Anterior cingulate cortex (tissue), 58 donors: ENCODE results near the gene RPIA.
A peak's percentile ranks its signal among the peaks of the same experiment; 100 is the strongest.
"Not testable (repeated sequence)": the region's sequence is repeated elsewhere in the genome, so short reads cannot be mapped to it uniquely, and the experiment has no call there.

Source experiments
- DNase-seq, 58 donors: peaks; one replicate each; lab custom pipeline; 2025; lab: John Stamatoyannopoulos, UW

The RPIA gene

DNA sequence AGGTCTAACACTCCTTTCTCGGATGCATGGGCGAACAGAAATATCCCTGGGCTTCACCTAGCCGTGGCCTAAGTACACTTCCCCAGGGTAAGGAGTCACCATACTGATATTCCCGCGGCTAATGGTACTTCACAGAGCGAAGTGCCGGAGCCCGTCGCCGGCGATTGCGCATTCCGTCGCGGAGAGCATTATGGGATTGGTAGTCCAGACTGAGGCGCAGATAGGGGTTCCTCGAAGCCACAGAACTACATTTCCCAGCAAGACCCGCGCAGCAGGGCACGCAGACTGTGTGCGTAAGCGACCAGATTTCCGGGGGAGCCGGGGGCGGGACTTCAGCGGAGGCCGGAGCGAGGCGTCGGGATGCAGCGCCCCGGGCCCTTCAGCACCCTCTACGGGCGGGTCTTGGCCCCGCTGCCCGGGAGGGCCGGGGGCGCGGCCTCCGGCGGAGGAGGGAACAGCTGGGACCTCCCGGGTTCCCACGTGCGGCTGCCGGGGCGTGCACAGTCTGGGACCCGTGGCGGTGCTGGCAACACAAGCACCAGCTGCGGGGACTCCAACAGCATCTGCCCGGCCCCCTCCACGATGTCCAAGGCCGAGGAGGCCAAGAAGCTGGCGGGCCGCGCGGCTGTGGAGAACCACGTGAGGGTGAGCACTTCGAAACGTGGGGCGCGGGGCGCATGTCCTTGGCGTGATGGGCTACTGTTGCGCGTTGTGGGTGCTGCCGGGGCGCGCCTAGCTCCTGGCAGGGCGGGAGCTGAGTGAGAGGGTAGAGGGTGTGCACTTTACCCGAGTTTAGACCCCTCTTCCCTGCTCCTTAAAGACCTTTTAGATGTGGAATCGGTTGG is at the start of gene RPIA:
RPIA (plus strand) TSS at position 335 of the 845 bp plus-strand sequence; CDS start at position 361, 26 bp downstream.
- peak; percentile 59 to 99 (median 97) for DNase-seq

- no peak for DNase-seq
Measured at GRCh38 chr2:88642278-88642677, 49.2 kb upstream of the RPIA start.

- DNase-seq, result not testable (repeated sequence)
Measured at GRCh38 chr2:88645291-88645882, 46.1 kb upstream of the RPIA start.

- no peak for DNase-seq
Measured at GRCh38 chr2:88651646-88652045, 39.8 kb upstream of the RPIA start.

DNA sequence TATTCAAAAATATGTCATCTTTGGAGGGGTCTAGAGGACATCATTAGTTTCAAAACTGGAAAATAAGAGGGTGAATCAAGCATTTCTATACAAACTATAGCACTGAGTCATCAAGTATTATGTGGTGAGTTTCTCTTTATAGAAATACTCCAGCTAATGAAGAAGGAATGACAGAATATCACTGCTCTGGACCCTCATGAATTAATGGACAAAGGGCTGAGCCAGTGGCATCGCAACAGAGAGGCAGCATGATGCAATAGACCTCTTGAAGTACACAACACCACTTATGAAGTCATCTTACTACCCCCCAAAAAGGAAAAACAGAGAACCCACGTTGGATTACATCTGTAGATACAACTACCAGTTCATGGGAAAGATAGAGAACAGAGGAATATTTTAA is 36.8 kb upstream of the RPIA start:
- no peak for DNase-seq

DNA sequence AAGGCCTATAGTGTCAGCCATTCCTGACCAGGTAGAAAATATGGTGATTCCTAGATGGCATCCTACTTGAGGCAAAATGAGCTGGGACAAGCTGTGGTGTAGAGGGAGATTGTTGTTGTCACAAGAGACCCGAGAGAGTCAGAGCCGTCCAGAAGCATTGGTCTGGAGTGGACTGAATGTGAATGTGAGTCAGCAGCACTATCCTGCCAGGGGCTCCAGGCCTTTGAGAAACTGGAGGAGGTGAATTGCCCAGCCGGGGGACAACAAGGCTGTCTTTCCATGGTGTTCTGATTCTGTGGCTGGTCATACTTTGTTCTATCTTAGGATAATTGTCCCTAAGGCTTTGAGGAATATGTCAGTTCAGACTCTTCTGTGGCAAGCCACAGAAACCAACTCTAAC is 34.8 kb upstream of the RPIA start:
- DNase-seq, result no peak

DNA sequence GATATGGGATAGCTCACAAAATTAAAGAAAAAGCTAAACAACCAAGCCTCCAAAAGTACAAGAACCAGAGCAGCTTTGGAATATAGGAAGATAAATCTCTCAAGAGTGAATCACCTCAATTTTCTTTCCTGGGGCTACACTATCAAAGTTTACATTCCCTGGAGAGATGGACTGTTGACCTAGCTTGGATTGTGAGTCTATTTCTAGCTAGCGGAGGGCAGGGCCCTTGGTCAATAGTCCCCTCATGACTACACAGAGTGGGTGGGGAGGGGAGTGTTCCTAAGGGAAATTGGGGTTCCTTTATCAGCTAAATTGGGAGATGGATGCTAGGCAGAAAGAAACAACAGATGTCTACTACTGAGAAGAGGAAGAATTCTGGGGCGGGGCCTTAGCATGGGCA is 34.3 kb upstream of the RPIA start:
- no peak for DNase-seq

GRCh38 chr2:88658326-88658725 is 33.1 kb upstream of the RPIA start:
- no peak for DNase-seq

- no peak for DNase-seq
Measured at GRCh38 chr2:88658881-88659537, 32.5 kb upstream of the RPIA start.

- DNase-seq, result no peak
Measured at GRCh38 chr2:88659538-88659915, 31.9 kb upstream of the RPIA start.

DNA sequence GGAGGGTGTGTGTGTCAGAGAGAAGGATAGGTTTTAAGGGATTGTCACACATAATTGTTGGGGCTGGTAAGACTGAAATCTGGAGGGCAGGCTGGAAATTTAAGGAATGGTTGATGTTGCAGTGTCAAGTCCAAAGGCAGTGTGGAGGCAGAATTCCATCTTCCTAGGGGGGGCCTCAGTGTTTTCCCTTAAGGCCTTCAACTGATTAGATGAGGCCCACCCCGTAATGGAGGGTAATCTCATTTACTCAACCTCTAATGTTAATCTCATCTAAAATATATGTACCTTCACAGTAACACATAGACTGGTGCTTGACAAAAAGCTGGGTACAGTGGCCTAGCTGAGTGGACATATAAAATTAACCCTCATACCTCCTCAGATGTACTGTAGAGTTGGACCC is 30.9 kb upstream of the RPIA start:
- DNase-seq, result no peak

GRCh38 chr2:88666576-88666975 is 24.9 kb upstream of the RPIA start:
- no peak for DNase-seq

DNA sequence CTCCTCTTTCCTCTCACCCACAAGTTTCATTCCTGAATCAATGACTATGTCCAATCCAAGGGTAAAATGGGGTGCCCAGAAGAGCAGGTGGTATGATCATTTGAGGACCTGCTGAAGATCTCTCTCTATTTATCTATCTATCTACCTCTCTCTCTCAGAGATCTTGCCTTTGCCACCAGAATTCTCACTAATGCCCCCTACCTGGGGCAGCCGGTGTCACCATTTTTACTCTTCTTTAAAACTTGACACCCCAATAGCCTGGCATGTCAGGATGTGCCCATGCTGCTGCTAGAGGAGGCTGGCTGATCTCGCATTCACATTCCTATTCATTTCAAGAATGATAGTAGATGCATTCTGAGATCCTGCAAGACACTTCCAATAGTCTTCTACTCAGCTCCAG is 24.3 kb upstream of the RPIA start:
- no peak for DNase-seq

GRCh38 chr2:88668862-88669261 is 22.6 kb upstream of the RPIA start:
- DNase-seq, result no peak

DNA sequence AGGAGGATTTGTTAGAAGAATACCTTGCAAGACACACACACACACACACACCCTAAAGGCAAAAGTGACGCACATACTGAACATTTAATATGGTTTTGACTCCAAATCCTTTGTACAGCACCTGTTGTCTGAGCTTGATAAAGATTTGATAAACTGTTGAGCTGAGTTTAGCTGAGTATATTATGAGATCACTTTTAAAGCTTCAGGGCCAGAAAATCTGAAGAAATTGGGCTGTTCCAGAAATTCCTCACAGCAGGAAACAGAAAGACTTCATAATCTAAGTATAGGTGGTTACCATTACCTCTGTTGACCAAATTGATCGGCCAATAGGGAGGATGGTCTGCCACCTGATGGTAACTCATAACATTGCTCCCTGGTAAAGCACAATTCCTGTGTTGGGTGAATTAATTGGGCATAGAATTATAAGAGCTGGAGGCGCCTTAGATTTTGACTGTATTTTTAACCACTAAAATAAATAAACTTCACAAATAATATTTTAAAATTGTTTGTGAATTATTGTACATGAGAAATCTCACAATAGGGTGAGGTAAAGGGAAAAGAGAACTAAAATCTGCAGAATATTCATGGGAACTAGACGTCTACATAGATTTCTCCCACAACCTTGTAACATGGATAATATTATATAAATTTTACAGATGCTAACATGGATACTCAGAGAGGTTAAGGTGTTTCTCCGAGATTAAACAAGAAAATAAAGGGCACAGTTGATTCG is 21.8 kb upstream of the RPIA start:
- peak in 5 of 58 donors; percentile 1 to 11 (median 3) for DNase-seq

- peak in 4 of 58 donors; percentile 1 to 15 (median 6) for DNase-seq
Measured at GRCh38 chr2:88671786-88672427, 19.6 kb upstream of the RPIA start.

DNA sequence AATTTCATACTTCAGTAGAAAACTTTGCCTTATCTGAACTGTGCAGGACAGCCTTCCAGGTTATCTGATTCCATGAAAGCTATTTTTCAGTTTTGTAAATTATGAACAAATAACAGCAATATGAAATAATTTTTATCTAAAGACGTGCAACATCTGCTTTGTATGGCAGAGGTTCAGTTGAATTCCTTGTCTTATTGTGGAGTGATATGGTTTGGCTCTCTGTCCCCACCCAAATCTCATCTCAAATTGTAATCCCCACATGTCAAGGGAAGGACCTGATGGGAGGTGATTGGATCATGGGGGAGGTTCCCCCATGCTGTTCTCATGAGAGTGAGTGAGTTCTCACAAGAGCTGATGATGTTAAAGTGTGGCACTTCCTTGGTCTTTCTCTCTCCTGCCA is 18.1 kb upstream of the RPIA start:
- DNase-seq, result no peak

DNA sequence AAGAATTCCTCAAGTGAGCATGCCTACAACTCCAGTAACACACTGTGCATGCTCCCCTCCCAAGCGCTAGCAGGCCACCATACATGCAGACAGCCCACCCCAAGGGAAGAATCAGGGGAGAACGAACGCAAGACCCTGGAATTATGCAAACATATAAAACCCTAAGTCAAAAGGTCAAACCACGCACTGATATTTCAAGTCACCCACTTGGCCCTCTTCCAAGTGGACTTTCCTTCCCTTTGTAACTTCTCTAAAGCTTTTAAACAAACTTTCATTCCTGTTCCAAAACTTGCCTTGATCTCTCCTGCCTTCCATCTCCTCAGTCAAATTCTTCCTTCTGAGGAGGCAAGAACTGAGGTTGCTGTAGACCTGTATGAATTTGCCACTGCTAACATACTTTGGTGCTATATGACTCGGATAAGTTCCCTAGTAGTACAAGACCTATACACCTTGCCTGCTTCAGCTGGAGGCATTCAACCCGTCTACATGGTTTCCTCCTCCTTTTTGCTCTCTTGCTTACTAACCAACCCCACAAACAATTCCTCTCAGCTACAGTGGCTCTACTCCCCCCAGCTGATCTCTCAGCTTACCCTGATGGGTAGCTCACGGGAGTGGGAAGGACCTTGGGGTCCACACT is 11.1 kb upstream of the RPIA start:
- DNase-seq, result no peak

DNA sequence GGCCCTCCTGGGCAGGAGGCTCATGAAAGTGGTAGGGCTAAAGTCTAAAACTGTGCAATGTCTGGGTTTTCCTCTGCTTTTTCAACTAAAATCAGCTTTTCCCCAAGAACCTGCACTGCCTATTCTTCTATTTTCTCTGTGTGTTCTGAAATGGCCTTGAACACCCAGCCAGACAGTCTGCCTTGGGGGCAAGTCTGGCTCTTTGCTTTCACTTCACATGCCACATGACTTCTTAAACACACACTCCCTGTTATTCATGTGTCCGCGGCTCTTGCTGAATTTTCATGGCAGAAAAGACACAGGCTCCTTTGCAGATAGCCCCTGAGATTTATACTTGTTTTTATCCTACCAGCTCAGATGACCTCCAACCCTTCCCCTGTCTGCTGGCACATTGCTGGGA is 10.6 kb upstream of the RPIA start:
- no peak for DNase-seq
